Suprapubic skin (tissue), 4 donors: Measurements from ENCODE around the gene ENOPH1. TPM values are rescaled to one million over a fixed set of nuclear protein-coding genes. Genes with fewer than 3 reads are reported as not detected.

Source experiments
- DNase-seq, 2 donors: peaks; one replicate each; pipeline ENCODE4 v3.0.0-alpha.2; 2019; ENCODE audit warnings: low spot score in 2 of 2
- H3K27ac ChIP-seq: fragments of 200-600 bp; sonication (generic); one replicate; pipeline ENCODE4 v1.5.1; 2019
- H3K27me3 ChIP-seq: fragments of 200-600 bp; sonication (generic); one replicate; pipeline ENCODE4 v1.5.1; 2019
- H3K36me3 ChIP-seq: fragments of 200-600 bp; sonication (generic); one replicate; pipeline ENCODE4 v1.5.1; 2019
- H3K4me1 ChIP-seq: fragments of 200-600 bp; sonication (generic); one replicate; pipeline ENCODE4 v1.5.1; 2019
- H3K4me3 ChIP-seq: fragments of 200-600 bp; sonication (generic); one replicate; pipeline ENCODE4 v1.5.1; 2019; ENCODE audit warnings: mild to moderate bottlenecking
- H3K9me3 ChIP-seq: fragments of 200-600 bp; sonication (generic); one replicate; pipeline ENCODE4 v1.5.1; 2019
- EP300 ChIP-seq: sonication (generic); formaldehyde crosslinking; IDR thresholded peaks from one replicate; pipeline ENCODE4 v1.6.1; 2017; ENCODE audit warnings: antibody characterized with exemption
- POLR2A ChIP-seq, 2 donors: fragments of 450-650 bp; IDR thresholded peaks; one replicate each; pipeline ENCODE4 v1.6.1; 2017; ENCODE audit warnings: antibody characterized with exemption in 2 of 2, mild to moderate bottlenecking in 2 of 2, moderate library complexity in 2 of 2
- POLR2AphosphoS5 ChIP-seq, 3 donors: sonication (generic); formaldehyde crosslinking; IDR thresholded peaks; one replicate each; pipeline ENCODE4 v1.6.1; 2017; ENCODE audit warnings: antibody characterized with exemption in 3 of 3
- WGBS: methylation state at CpG from one replicate; pipeline ENCODE4 v1.1.5; 2018; 5-methylcytosine and 5-hydroxymethylcytosine counted together
- total RNA-seq, 4 donors: library from RNA; depleted of rRNA; stranded (reverse); fragments of >200 nt; gene quantifications; one replicate each; pipeline ENCODE4 v1.1.0, GENCODE V29; 2016
- TF ChIP-seq, protein P1 (sequence below), 2 donors: fragments of 200-600 bp in 1 of 2; fragments of 450-650 bp in 1 of 2; sonication (generic) in 1 of 2; IDR thresholded peaks; one replicate each; pipeline ENCODE4 v1.5.1; 2016 to 2019; ENCODE audit warnings: antibody characterized with exemption in 2 of 2, mild to moderate bottlenecking in 1 of 2, moderate library complexity in 1 of 2

The ENOPH1 gene
- total RNA-seq, 4 donors from 2014 or later, result 31.2 to 36.1 (median 31.8) TPM

DNA sequence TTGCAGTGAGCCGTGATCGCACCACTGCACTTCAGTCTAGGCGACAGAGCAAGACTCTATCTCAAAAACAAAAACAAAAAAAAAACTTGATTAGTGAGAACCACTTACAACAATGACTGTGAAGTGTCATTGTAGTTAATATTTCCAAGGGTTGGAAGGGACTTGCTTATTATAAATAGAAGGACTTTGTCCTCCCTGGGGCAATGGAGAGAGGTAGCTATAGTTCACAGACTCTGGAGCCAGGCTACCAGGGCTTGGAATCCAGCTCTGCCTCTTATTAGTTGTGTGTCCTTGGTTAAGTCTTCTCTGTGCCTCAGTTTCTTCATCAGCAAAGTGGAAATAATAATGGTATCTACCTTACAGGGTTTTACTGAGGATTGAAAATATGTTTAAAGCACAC lies 79.8 kb downstream of the ENOPH1 start:
- no peak for TF ChIP-seq POLR2AphosphoS5 (IDR thresholded peaks at IDR 0.05)
- TF ChIP-seq EP300, result no peak
- TF ChIP-seq, protein P1, sequence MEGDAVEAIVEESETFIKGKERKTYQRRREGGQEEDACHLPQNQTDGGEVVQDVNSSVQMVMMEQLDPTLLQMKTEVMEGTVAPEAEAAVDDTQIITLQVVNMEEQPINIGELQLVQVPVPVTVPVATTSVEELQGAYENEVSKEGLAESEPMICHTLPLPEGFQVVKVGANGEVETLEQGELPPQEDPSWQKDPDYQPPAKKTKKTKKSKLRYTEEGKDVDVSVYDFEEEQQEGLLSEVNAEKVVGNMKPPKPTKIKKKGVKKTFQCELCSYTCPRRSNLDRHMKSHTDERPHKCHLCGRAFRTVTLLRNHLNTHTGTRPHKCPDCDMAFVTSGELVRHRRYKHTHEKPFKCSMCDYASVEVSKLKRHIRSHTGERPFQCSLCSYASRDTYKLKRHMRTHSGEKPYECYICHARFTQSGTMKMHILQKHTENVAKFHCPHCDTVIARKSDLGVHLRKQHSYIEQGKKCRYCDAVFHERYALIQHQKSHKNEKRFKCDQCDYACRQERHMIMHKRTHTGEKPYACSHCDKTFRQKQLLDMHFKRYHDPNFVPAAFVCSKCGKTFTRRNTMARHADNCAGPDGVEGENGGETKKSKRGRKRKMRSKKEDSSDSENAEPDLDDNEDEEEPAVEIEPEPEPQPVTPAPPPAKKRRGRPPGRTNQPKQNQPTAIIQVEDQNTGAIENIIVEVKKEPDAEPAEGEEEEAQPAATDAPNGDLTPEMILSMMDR (IDR thresholded peaks at IDR 0.05), result no peak
- no peak for TF ChIP-seq POLR2A (IDR thresholded peaks at IDR 0.05)
- Histone ChIP-seq H3K27ac (no peak overlapping the region), H3K4me3 (no peak overlapping the region), H3K36me3 (no peaks in the 10 kb centered on the region), H3K4me1 (no peaks in the 10 kb centered on the region), H3K9me3 (no peaks in the 10 kb centered on the region), H3K27me3 (no peaks in the 10 kb centered on the region)
- no peak for DNase-seq
- 98% methylated on average over 3 of the region's 3 CpGs for WGBS

Other genes with a start within 250 kb of the ENOPH1 start
- gene HNRNPD, start 56.6 kb upstream of the ENOPH1 start, total RNA-seq, result 100 to 1,000 TPM in 1 of 4 donors, 10 to 100 TPM in 3; 65.5 to 253 (median 78.1) TPM
- 100 to 1,000 TPM; 101 to 257 (median 126) TPM for gene HNRNPDL, start 128 bp upstream of the ENOPH1 start, total RNA-seq
- gene TMEM150C, start 131.4 kb downstream of the ENOPH1 start, total RNA-seq, result 10 to 100 TPM in 2 of 4 donors, 1 to 10 TPM in 2; 3.2 to 10.7 (median 8.7) TPM